Keratinocyte (primary cell): ENCODE data around the gene CNTF.

Experiments used
- EZH2 ChIP-seq: IDR thresholded peaks from one replicate; pipeline ENCODE4 v1.6.1; 2012; ENCODE audit warnings: inconsistent platforms, mild to moderate bottlenecking, low read length, moderate library complexity
- TF ChIP-seq, protein P1 (sequence below), 3 experiments: IDR thresholded peaks in 1 of 3; conservative IDR thresholded peaks in 1 of 3; optimal IDR thresholded peaks in 1 of 3; 2 replicates in 2 of 3; 3 replicates in 1 of 3; pipeline versions ENCODE3 to v1.5.1; 2011; ENCODE audit warnings: low read length in 3 of 3, mild to moderate bottlenecking in 3 of 3, moderate library complexity in 2 of 3, control low read depth in 1 of 3, inconsistent platforms in 1 of 3; ENCODE audit not compliant: insufficient read depth in 2 of 3; ENCODE audit errors: extremely low read depth in 1 of 3

DNA sequence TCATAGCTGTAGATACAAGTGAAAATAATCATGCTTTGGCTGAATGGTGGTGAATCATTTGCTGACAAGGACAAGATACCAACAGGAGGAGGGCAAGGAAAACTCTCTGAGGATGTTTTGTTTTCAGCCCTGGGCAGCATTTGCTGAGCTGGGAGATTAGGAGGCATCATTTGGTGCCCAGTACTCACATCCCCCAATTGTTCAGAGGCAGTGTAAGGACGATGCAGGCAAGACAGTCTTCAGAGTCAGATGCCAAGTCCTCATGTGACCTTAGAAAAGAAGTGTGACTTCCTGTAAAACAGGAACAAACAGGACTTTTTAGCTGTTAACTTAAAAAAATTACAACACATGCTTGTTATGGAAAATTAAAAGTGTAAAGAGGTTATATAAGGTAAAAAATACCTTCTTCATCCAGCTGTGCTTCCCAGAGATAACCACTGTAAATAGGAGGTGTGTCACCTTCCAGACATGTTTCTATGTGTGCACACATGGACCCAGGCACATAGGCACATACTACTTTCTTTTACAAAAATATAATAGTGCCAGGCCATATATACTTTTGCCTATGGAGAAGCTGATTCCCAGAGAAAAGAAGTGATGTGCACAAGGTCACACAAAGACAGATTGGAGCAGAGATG, 18.0 kb downstream of the CNTF start:
- TF ChIP-seq, protein P1, sequence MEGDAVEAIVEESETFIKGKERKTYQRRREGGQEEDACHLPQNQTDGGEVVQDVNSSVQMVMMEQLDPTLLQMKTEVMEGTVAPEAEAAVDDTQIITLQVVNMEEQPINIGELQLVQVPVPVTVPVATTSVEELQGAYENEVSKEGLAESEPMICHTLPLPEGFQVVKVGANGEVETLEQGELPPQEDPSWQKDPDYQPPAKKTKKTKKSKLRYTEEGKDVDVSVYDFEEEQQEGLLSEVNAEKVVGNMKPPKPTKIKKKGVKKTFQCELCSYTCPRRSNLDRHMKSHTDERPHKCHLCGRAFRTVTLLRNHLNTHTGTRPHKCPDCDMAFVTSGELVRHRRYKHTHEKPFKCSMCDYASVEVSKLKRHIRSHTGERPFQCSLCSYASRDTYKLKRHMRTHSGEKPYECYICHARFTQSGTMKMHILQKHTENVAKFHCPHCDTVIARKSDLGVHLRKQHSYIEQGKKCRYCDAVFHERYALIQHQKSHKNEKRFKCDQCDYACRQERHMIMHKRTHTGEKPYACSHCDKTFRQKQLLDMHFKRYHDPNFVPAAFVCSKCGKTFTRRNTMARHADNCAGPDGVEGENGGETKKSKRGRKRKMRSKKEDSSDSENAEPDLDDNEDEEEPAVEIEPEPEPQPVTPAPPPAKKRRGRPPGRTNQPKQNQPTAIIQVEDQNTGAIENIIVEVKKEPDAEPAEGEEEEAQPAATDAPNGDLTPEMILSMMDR (optimal IDR thresholded peaks at IDR 0.05 in 1 of 3, IDR thresholded peaks at IDR 0.05 in 1 of 3, conservative IDR thresholded peaks at IDR 0.05 in 1 of 3; ENCODE audit: extremely low read depth in 1 of 3, insufficient read depth in 2 of 3, low read length in 3 of 3) = no peak
- TF ChIP-seq EZH2 = no peak
